Calu3 (cell line): ENCODE measurements around the gene PDE1A. TPM values are rescaled to one million over a fixed set of nuclear protein-coding genes. Genes with fewer than 3 reads are reported as not detected.

Experiments
- BruUV-seq: library from RNA; stranded (reverse); fragments of 400-500 nt; replicated peaks from 2 replicates; lab custom pipeline; 2021; lab: Mats Ljungman, UMichigan
- CTCF ChIA-PET: fragments of 300-600 bp; sonication (Branson Sonifier 250); formaldehyde crosslinking; loops from one replicate; lab custom pipeline; 2022; ENCODE audit warnings: antibody characterized with exemption; lab: Charles Lee
- DNase-seq: peaks from one replicate; pipeline ENCODE4 v3.0.0; 2022
- H3K27ac Mint-ChIP-seq: one replicate; pipeline ENCODE4 v1.8.0; 2022; ENCODE audit warnings: mixed read lengths; ENCODE audit not compliant: unreplicated experiment
- H3K27me3 Mint-ChIP-seq: one replicate; pipeline ENCODE4 v1.8.0; 2022; ENCODE audit warnings: mixed read lengths; ENCODE audit not compliant: unreplicated experiment
- H3K36me3 Mint-ChIP-seq: one replicate; pipeline ENCODE4 v1.8.0; 2022; ENCODE audit warnings: mild to moderate bottlenecking, moderate library complexity, mixed read lengths; ENCODE audit not compliant: insufficient read depth, unreplicated experiment
- H3K4me1 Mint-ChIP-seq: one replicate; pipeline ENCODE4 v1.8.0; 2022; ENCODE audit warnings: mild to moderate bottlenecking, low read depth, mixed read lengths; ENCODE audit not compliant: unreplicated experiment
- H3K4me3 Mint-ChIP-seq: one replicate; pipeline ENCODE4 v1.8.0; 2022; ENCODE audit warnings: mild to moderate bottlenecking, low read depth, moderate library complexity, mixed read lengths; ENCODE audit not compliant: unreplicated experiment
- H3K9me3 Mint-ChIP-seq: one replicate; pipeline ENCODE4 v1.8.0; 2022; ENCODE audit warnings: low read depth, mixed read lengths; ENCODE audit not compliant: unreplicated experiment
- CTCF ChIP-seq: fragments of 200-600 bp; IDR thresholded peaks from one replicate; pipeline ENCODE4 v1.8.0; 2022; ENCODE audit warnings: antibody characterized with exemption; ENCODE audit not compliant: unreplicated experiment
- intact Hi-C: fragments of 100-400 bp; cut with micrococcal nuclease; formaldehyde crosslinking; loops from one replicate; pipeline ENCODE4 v1.10.0; 2022; ENCODE audit not compliant: unreplicated experiment
- total RNA-seq: library from RNA; stranded (reverse); gene quantifications from 2 replicates; pipeline ENCODE4 v1.2.3, GENCODE V29; 2022

Gene PDE1A
- total RNA-seq, 1 experiment from 2014 or later = 0.26 TPM

- H3K4me3 Mint-ChIP-seq = no peak overlapping the region
- H3K4me1 Mint-ChIP-seq = no peaks in the 10 kb centered on the region
- intact Hi-C loops = no loop called here
- CTCF ChIA-PET = no interaction called here
- H3K27me3 Mint-ChIP-seq = no peaks in the 10 kb centered on the region
- no TSS peak for BruUV-seq
- no peak for TF ChIP-seq CTCF
- no peaks in the 10 kb centered on the region for H3K9me3 Mint-ChIP-seq
- H3K36me3 Mint-ChIP-seq = no peaks in the 10 kb centered on the region
- DNase-seq = no peak
- no peak overlapping the region for H3K27ac Mint-ChIP-seq
These were observed 219.6 kb downstream of the PDE1A start for GRCh38 chr2:182207049-182207746.

- no TSS peak for BruUV-seq
- H3K27ac Mint-ChIP-seq = no peak overlapping the region
- DNase-seq = no peak
- CTCF ChIA-PET = no interaction called here
- H3K4me3 Mint-ChIP-seq = no peak overlapping the region
- H3K9me3 Mint-ChIP-seq = no peaks in the 10 kb centered on the region
- no peaks in the 10 kb centered on the region for H3K36me3 Mint-ChIP-seq
- H3K27me3 Mint-ChIP-seq = no peaks in the 10 kb centered on the region
- intact Hi-C loops = no loop called here
- no peak for TF ChIP-seq CTCF
- no peaks in the 10 kb centered on the region for H3K4me1 Mint-ChIP-seq
These were observed 229.3 kb downstream of the PDE1A start for GRCh38 chr2:182197529-182197928.

- CTCF ChIA-PET = no interaction called here
- Mint-ChIP-seq H3K4me1 (no peaks in the 10 kb centered on the region), H3K4me3 (no peak overlapping the region), H3K27ac (no peak overlapping the region), H3K9me3 (no peaks in the 10 kb centered on the region), H3K27me3 (no peaks in the 10 kb centered on the region), H3K36me3 (no peaks in the 10 kb centered on the region)
- BruUV-seq = no TSS peak
- intact Hi-C loops = no loop called here
- no peak for TF ChIP-seq CTCF
- DNase-seq = no peak
These were observed 233.5 kb downstream of the PDE1A start for GRCh38 chr2:182193291-182193690.

- Mint-ChIP-seq H3K27me3 (no peaks in the 10 kb centered on the region), H3K27ac (no peak overlapping the region), H3K4me3 (no peak overlapping the region), H3K36me3 (no peaks in the 10 kb centered on the region), H3K9me3 (no peaks in the 10 kb centered on the region), H3K4me1 (no peaks in the 10 kb centered on the region)
- no peak for DNase-seq
- no TSS peak for BruUV-seq
- no peak for TF ChIP-seq CTCF
- CTCF ChIA-PET = no interaction called here
- intact Hi-C loops = no loop called here
These were observed 235.8 kb downstream of the PDE1A start for GRCh38 chr2:182191061-182191460.
